Endothelial cell of umbilical vein (primary cell): ENCODE measurements around the gene ARHGEF28. TPM values are rescaled to one million over a fixed set of nuclear protein-coding genes. Genes with fewer than 3 reads are reported as not detected.

Experiments used
- BruUV-seq: library from RNA; stranded (reverse); fragments of 400-500 nt; replicated peaks from 2 replicates; lab custom pipeline; 2021; lab: Mats Ljungman, UMichigan
- CTCF ChIA-PET: fragments of 300-600, 350-600 bp; sonication (Branson Sonifier 250); formaldehyde crosslinking; loops from one replicate; lab custom pipeline; 2021; ENCODE audit warnings: antibody characterized with exemption, inconsistent platforms; lab: Charles Lee
- POLR2A ChIA-PET: fragments of 300-600, 350-600 bp; sonication (Branson Sonifier 250); formaldehyde crosslinking; loops from one replicate; lab custom pipeline; 2021; ENCODE audit warnings: antibody characterized with exemption, inconsistent platforms; lab: Charles Lee
- DNase-seq: peaks from one replicate; pipeline ENCODE4 v3.0.0-alpha.2; 2011; ENCODE audit warnings: low read depth, low spot score
- FAIRE-seq: peaks from 2 replicates; lab custom pipeline; 2011; peaks lifted over from hg19 to GRCh38; lab: Jason Lieb, UNC
- H2AFZ ChIP-seq: 2 replicates; pipeline ENCODE4 v1.6.0; 2012; ENCODE audit warnings: low read depth, low read length, control low read depth, inconsistent platforms
- H3K27ac ChIP-seq: 2 replicates; pipeline ENCODE4 v1.5.1; 2011; ENCODE audit warnings: low read depth, mild to moderate bottlenecking, control low read depth, low read length, moderate library complexity; ENCODE audit not compliant: insufficient read depth
- H3K27me3 ChIP-seq, 2 experiments: 2 replicates each; pipeline versions ENCODE4 v1.6.0 to v1.6.1; 2011; ENCODE audit warnings: low read length in 2 of 2, mixed read lengths in 1 of 2; ENCODE audit not compliant: control insufficient read depth in 2 of 2, insufficient read depth in 2 of 2
- H3K36me3 ChIP-seq, 2 experiments: 2 replicates in 1 of 2; 3 replicates in 1 of 2; pipeline ENCODE4 v1.5.1; 2011; ENCODE audit warnings: low read length in 2 of 2, mild to moderate bottlenecking in 1 of 2, moderate library complexity in 1 of 2; ENCODE audit not compliant: control insufficient read depth in 2 of 2, insufficient read depth in 2 of 2; ENCODE audit errors: extremely low read depth in 1 of 2
- H3K4me1 ChIP-seq: 3 replicates; pipeline ENCODE4 v1.5.1; 2011; ENCODE audit warnings: mild to moderate bottlenecking, low read length; ENCODE audit not compliant: control insufficient read depth, insufficient read depth; ENCODE audit errors: extremely low read depth
- H3K4me2 ChIP-seq: 2 replicates; pipeline ENCODE4 v1.6.1; 2011; ENCODE audit warnings: low read length, control low read depth, mixed read lengths; ENCODE audit not compliant: insufficient read depth
- H3K4me3 ChIP-seq, 3 experiments: fragments of 200-600 bp in 1 of 3; sonication (generic), shearing (Covaris generic) in 1 of 3; replicated peaks in 1 of 3; 2 replicates each; pipeline ENCODE4 v1.5.1; 2011 to 2016; ENCODE audit warnings: control low read depth in 3 of 3, low read length in 3 of 3, mild to moderate bottlenecking in 2 of 3, inconsistent platforms in 1 of 3, low read depth in 1 of 3, moderate library complexity in 1 of 3; ENCODE audit not compliant: insufficient read depth in 1 of 3
- H3K79me2 ChIP-seq: 2 replicates; pipeline ENCODE4 v1.6.0; 2012; ENCODE audit warnings: low read length, inconsistent platforms; ENCODE audit not compliant: control insufficient read depth, insufficient read depth
- H3K9ac ChIP-seq: replicated peaks from 2 replicates; pipeline ENCODE3; 2011; ENCODE audit warnings: low read length, control low read depth; ENCODE audit not compliant: insufficient read depth; ENCODE audit errors: extremely low read depth
- H3K9me1 ChIP-seq: replicated peaks from 3 replicates; pipeline ENCODE4 v1.6.0; 2011; ENCODE audit warnings: mild to moderate bottlenecking, low read length; ENCODE audit not compliant: control insufficient read depth, insufficient read depth; ENCODE audit errors: extremely low read depth
- H3K9me3 ChIP-seq: replicated peaks from 2 replicates; pipeline ENCODE4 v1.5.1; 2012; ENCODE audit warnings: low read length, inconsistent platforms; ENCODE audit not compliant: control insufficient read depth, insufficient read depth
- H4K20me1 ChIP-seq: replicated peaks from 2 replicates; pipeline ENCODE3; 2011; ENCODE audit warnings: mild to moderate bottlenecking, low read length; ENCODE audit not compliant: control insufficient read depth, insufficient read depth; ENCODE audit errors: extremely low read depth
- EZH2 ChIP-seq: IDR thresholded peaks from 2 replicates; pipeline ENCODE4 v1.6.1; 2012; ENCODE audit warnings: borderline replicate concordance, low read depth, mild to moderate bottlenecking, moderate library complexity, low read length, inconsistent platforms; ENCODE audit not compliant: severe bottlenecking
- FOS ChIP-seq: IDR thresholded peaks from 2 replicates; pipeline ENCODE4 v1.6.1; 2011; ENCODE audit warnings: mild to moderate bottlenecking, low read length, moderate library complexity, borderline replicate concordance; ENCODE audit not compliant: insufficient read depth
- GATA2 ChIP-seq: IDR thresholded peaks from 2 replicates; pipeline ENCODE4 v1.7.0; 2011; ENCODE audit warnings: low read depth, mild to moderate bottlenecking, moderate library complexity, mixed read lengths, low read length; ENCODE audit not compliant: insufficient read length, insufficient read depth
- JUN ChIP-seq: IDR thresholded peaks from 2 replicates; pipeline ENCODE4 v1.6.1; 2011; ENCODE audit warnings: borderline replicate concordance, low read depth; ENCODE audit not compliant: insufficient read length, insufficient read depth
- MYC ChIP-seq: IDR thresholded peaks from one replicate; pipeline ENCODE4 v1.6.1; 2011; ENCODE audit warnings: mild to moderate bottlenecking, low read depth, low read length
- POLR2A ChIP-seq: IDR thresholded peaks from 2 replicates; pipeline ENCODE4 v1.6.1; 2012; ENCODE audit warnings: low read depth, mild to moderate bottlenecking, control low read depth, low read length
- POLR2AphosphoS5 ChIP-seq: IDR thresholded peaks from 2 replicates; pipeline ENCODE4 v1.6.1; 2012; ENCODE audit warnings: low read depth, mild to moderate bottlenecking, control low read depth, low read length, moderate library complexity; ENCODE audit not compliant: insufficient read depth
- dilution Hi-C: fragments of 300-500 bp; cut with MboI; formaldehyde crosslinking; loops from one replicate; pipeline ENCODE4 v1.15.0; 2019; ENCODE audit warnings: low sequenced_read_pairs; ENCODE audit not compliant: extremely low pct_ligation_motif_present
- intact Hi-C: fragments of 100-400 bp; cut with micrococcal nuclease; formaldehyde crosslinking; loops from one replicate; pipeline ENCODE4 v1.10.0; 2022
- polyA plus RNA-seq, 4 experiments: library from polyadenylated mRNA; depleted of rRNA in 3 of 4; stranded (reverse) in 3 of 4; unstranded in 1 of 4; fragments of >200 nt; gene quantifications; 2 replicates each; pipeline versions ENCODE4 v1.2.1 to v1.2.3, GENCODE V29; 2011 to 2012; ENCODE audit warnings: missing spikeins in 1 of 4
- total RNA-seq: library from RNA; stranded (reverse); gene quantifications from 2 replicates; pipeline ENCODE4 v1.2.3, GENCODE V29; 2021
- TF ChIP-seq, protein P1 (sequence below): IDR thresholded peaks from 2 replicates; pipeline ENCODE4 v1.6.1; 2011; ENCODE audit not compliant: insufficient read depth, insufficient read length
- TF ChIP-seq, protein P2 (sequence below), 2 donors: IDR thresholded peaks; 1 replicate in 1 of 2; 2 replicates in 1 of 2; pipeline ENCODE4 v1.5.1; 2011; ENCODE audit warnings: low read length in 2 of 2, mild to moderate bottlenecking in 2 of 2, moderate library complexity in 2 of 2, control low read depth in 1 of 2, inconsistent platforms in 1 of 2, low read depth in 1 of 2; ENCODE audit not compliant: insufficient read depth in 1 of 2; ENCODE audit errors: extremely low read depth in 1 of 2

The ARHGEF28 gene
- total and polyA plus RNA-seq, 2 donors (not counting 3 experiments of a cell fraction or from before 2014, with no cell fraction given): 29.5 to 108 TPM

- H3K9me1 ChIP-seq: no peaks in the 10 kb centered on the region
- H3K27ac ChIP-seq: no peak overlapping the region
- H3K4me3 ChIP-seq: no peak overlapping the region
- dilution Hi-C loops (no loop called here), intact Hi-C loops (loop anchor here (5.0 kb wide), 1 partner anchor 216 kb away; no protein-coding TSS in a partner anchor)
- no peak overlapping the region for H3K4me2 ChIP-seq
- FAIRE-seq (no peak), DNase-seq (no peak)
- no peak overlapping the region for H2AFZ ChIP-seq
- ChIA-PET POLR2A (no interaction called here), CTCF (interaction anchor here (1.2 to 1.5 kb wide), 2 partner anchors 10 to 660 kb away, joined by 4 read pairs; no protein-coding TSS in a partner anchor)
- TF ChIP-seq GATA2 (no peak), JUN (no peak), FOS (no peak), POLR2A (no peak), POLR2AphosphoS5 (no peak), EZH2 (no peak), MYC (no peak)
- TF ChIP-seq, protein P1, sequence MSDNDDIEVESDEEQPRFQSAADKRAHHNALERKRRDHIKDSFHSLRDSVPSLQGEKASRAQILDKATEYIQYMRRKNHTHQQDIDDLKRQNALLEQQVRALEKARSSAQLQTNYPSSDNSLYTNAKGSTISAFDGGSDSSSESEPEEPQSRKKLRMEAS: no peak
- TF ChIP-seq, protein P2, sequence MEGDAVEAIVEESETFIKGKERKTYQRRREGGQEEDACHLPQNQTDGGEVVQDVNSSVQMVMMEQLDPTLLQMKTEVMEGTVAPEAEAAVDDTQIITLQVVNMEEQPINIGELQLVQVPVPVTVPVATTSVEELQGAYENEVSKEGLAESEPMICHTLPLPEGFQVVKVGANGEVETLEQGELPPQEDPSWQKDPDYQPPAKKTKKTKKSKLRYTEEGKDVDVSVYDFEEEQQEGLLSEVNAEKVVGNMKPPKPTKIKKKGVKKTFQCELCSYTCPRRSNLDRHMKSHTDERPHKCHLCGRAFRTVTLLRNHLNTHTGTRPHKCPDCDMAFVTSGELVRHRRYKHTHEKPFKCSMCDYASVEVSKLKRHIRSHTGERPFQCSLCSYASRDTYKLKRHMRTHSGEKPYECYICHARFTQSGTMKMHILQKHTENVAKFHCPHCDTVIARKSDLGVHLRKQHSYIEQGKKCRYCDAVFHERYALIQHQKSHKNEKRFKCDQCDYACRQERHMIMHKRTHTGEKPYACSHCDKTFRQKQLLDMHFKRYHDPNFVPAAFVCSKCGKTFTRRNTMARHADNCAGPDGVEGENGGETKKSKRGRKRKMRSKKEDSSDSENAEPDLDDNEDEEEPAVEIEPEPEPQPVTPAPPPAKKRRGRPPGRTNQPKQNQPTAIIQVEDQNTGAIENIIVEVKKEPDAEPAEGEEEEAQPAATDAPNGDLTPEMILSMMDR (IDR thresholded peaks at IDR 0.05; ENCODE audit: extremely low read depth in 1 of 2, insufficient read depth in 1 of 2, low read depth in 1 of 2, low read length in 2 of 2): no peak
- H3K27me3 ChIP-seq: peaks cover 6 to 11% of the 10 kb centered on the region in 2 experiments
- H3K9ac ChIP-seq: no peak overlapping the region
- no peaks in the 10 kb centered on the region for H3K9me3 ChIP-seq
- H3K79me2 ChIP-seq: no peaks in the 10 kb centered on the region
- H3K4me1 ChIP-seq: no peaks in the 10 kb centered on the region
- no TSS peak for BruUV-seq
- H4K20me1 ChIP-seq: no peaks in the 10 kb centered on the region
- no peaks in the 10 kb centered on the region for H3K36me3 ChIP-seq
Measured at GRCh38 chr5:73986729-73987128, 360.7 kb downstream of the ARHGEF28 start.
